Spleen (tissue), 7 donors: ENCODE data around the gene NPLOC4.

Experiments
- CTCF ChIP-seq, 11 experiments: fragments of 200-600 bp in 7 of 11; fragments of 450-650 bp in 4 of 11; sonication (generic) in 4 of 11; IDR thresholded peaks in 8 of 11; conservative IDR thresholded peaks in 3 of 11; 1 replicate in 7 of 11; 2 replicates in 4 of 11; pipeline versions ENCODE4 v1.4.0 to v1.8.0; 2016 to 2021; ENCODE audit warnings: antibody characterized with exemption in 11 of 11, inconsistent platforms in 4 of 11, mild to moderate bottlenecking in 1 of 11
- POLR2AphosphoS5 ChIP-seq, 3 donors: sonication (generic); formaldehyde crosslinking; IDR thresholded peaks; one replicate each; pipeline ENCODE4 v1.5.1; 2017; ENCODE audit warnings: antibody characterized with exemption in 3 of 3
- donor health status: DM: no; HTN: no; CAD: no; lungs with moderate emphysema.
- donor health status: DM: no; HTN: no; CAD: no.
- donor health status: DM: no; HTN: no; CAD: no.

- TF ChIP-seq CTCF (IDR thresholded peaks at IDR 0.05 in 8 of 11, conservative IDR thresholded peaks at IDR 0.05 in 3 of 11) (no peak), POLR2AphosphoS5 (IDR thresholded peaks at IDR 0.05) (no peak)
Observed at GRCh38 chr17:81652906-81653771, 16.2 kb upstream of the NPLOC4 start.
